H1 (cell line): ENCODE measurements around the gene VSIG10. TPM values are rescaled to one million over a fixed set of nuclear protein-coding genes. Genes with fewer than 3 reads are reported as not detected.

Experiments used
- CTCF ChIA-PET: fragments of 300-600 bp; sonication (Branson Sonifier 250); formaldehyde crosslinking; loops from one replicate; lab custom pipeline; 2021; ENCODE audit not compliant: partially characterized antibody; lab: Charles Lee
- POLR2A ChIA-PET: fragments of 300-600 bp; sonication (Branson Sonifier 250); formaldehyde crosslinking; loops from one replicate; lab custom pipeline; 2021; ENCODE audit warnings: inconsistent platforms; ENCODE audit not compliant: partially characterized antibody; lab: Charles Lee
- DNase-seq, 2 experiments: peaks; one replicate each; pipeline versions ENCODE4 v3.0.0 to v3.0.0-alpha.2; 2010 to 2022; ENCODE audit warnings: low spot score in 2 of 2, low read depth in 1 of 2, mixed read lengths in 1 of 2
- FAIRE-seq: peaks from 2 replicates; lab custom pipeline; 2011; peaks lifted over from hg19 to GRCh38; lab: Jason Lieb, UNC
- H2AFZ ChIP-seq: 2 replicates; pipeline ENCODE4 v1.8.1; 2012; ENCODE audit warnings: low read length, inconsistent platforms
- H2AK5ac ChIP-seq: 2 replicates; pipeline ENCODE4 v1.6.1; 2013; ENCODE audit warnings: low read depth, low read length
- H2BK120ac ChIP-seq: replicated peaks from 2 replicates; pipeline ENCODE3; 2013; ENCODE audit warnings: low read depth, low read length, inconsistent platforms
- H2BK12ac ChIP-seq: 2 replicates; pipeline ENCODE4 v1.6.1; 2013; ENCODE audit warnings: low read depth, low read length
- H2BK15ac ChIP-seq: 2 replicates; pipeline ENCODE4 v1.6.1; 2013; ENCODE audit warnings: low read length
- H2BK20ac ChIP-seq: 2 replicates; pipeline ENCODE4 v1.6.1; 2013; ENCODE audit warnings: low read length
- H2BK5ac ChIP-seq: 2 replicates; pipeline ENCODE4 v1.6.1; 2013; ENCODE audit warnings: low read depth, low read length
- H3K14ac ChIP-seq: 2 replicates; pipeline ENCODE4 v1.6.1; 2013; ENCODE audit warnings: inconsistent platforms; ENCODE audit not compliant: insufficient read length
- H3K18ac ChIP-seq: 2 replicates; pipeline ENCODE4 v1.6.1; 2013; ENCODE audit warnings: low read length; ENCODE audit errors: extremely low read depth
- H3K23ac ChIP-seq: 2 replicates; pipeline ENCODE4 v1.6.1; 2013; ENCODE audit warnings: inconsistent platforms; ENCODE audit not compliant: insufficient read length
- H3K23me2 ChIP-seq: 2 replicates; pipeline ENCODE4 v1.6.1; 2013; ENCODE audit warnings: low read depth, low read length
- H3K27ac ChIP-seq: 2 replicates; pipeline ENCODE4 v1.6.1; 2011; ENCODE audit warnings: low read depth, low read length, inconsistent platforms
- H3K27me3 ChIP-seq, 4 experiments: replicated peaks in 1 of 4; 1 replicate in 1 of 4; 2 replicates in 3 of 4; pipeline versions ENCODE4 v1.6.1 to v1.8.1; 2011 to 2013; ENCODE audit warnings: low read length in 3 of 4, mild to moderate bottlenecking in 3 of 4, inconsistent platforms in 2 of 4, mixed read lengths in 2 of 4, moderate library complexity in 1 of 4; ENCODE audit not compliant: control insufficient read depth in 3 of 4, insufficient read depth in 3 of 4; ENCODE audit errors: extremely low read depth in 1 of 4
- H3K36me3 ChIP-seq, 4 experiments: 2 replicates each; pipeline versions ENCODE4 v1.6.1 to v1.8.1; 2011 to 2013; ENCODE audit warnings: mild to moderate bottlenecking in 4 of 4, low read length in 3 of 4, moderate library complexity in 2 of 4, control low read depth in 1 of 4, inconsistent platforms in 1 of 4; ENCODE audit not compliant: insufficient read depth in 4 of 4, control insufficient read depth in 2 of 4
- H3K4ac ChIP-seq: replicated peaks from 2 replicates; pipeline ENCODE3; 2013; ENCODE audit warnings: low read length, low read depth, mixed read lengths, inconsistent platforms; ENCODE audit not compliant: insufficient read length
- H3K4me1 ChIP-seq, 4 experiments: replicated peaks in 1 of 4; 1 replicate in 1 of 4; 2 replicates in 3 of 4; pipeline versions ENCODE4 v1.6.1 to v1.8.1; 2011 to 2013; ENCODE audit warnings: low read length in 3 of 4, inconsistent platforms in 2 of 4, mixed read lengths in 1 of 4; ENCODE audit not compliant: insufficient read depth in 4 of 4, control insufficient read depth in 3 of 4
- H3K4me2 ChIP-seq, 2 experiments: 2 replicates each; pipeline versions ENCODE4 v1.6.1 to v1.8.1; 2011 to 2013; ENCODE audit warnings: low read depth in 2 of 2, low read length in 2 of 2, control low read depth in 1 of 2, inconsistent platforms in 1 of 2, mild to moderate bottlenecking in 1 of 2; ENCODE audit not compliant: insufficient read depth in 1 of 2
- H3K4me3 ChIP-seq, 4 experiments: fragments of 200-600, 300-600 bp in 1 of 4; sonication (generic), shearing (Covaris generic), sonication (Bioruptor Twin) in 1 of 4; 2 replicates each; pipeline versions ENCODE4 v1.5.1 to v1.8.1; 2011 to 2016; ENCODE audit warnings: low read length in 4 of 4, low read depth in 3 of 4, control low read depth in 2 of 4, inconsistent platforms in 2 of 4, mild to moderate bottlenecking in 2 of 4, mixed read lengths in 1 of 4, moderate library complexity in 1 of 4; ENCODE audit not compliant: insufficient read depth in 2 of 4; ENCODE audit errors: extremely low read depth in 1 of 4
- H3K56ac ChIP-seq: replicated peaks from 2 replicates; pipeline ENCODE3; 2013; ENCODE audit warnings: low read depth, mild to moderate bottlenecking, mixed read lengths, low read length, inconsistent platforms; ENCODE audit not compliant: insufficient read length
- H3K79me1 ChIP-seq: 2 replicates; pipeline ENCODE4 v1.6.1; 2013; ENCODE audit warnings: low read depth, low read length, control low read depth
- H3K79me2 ChIP-seq, 2 experiments: 2 replicates each; pipeline versions ENCODE4 v1.6.1 to v1.8.1; 2012 to 2013; ENCODE audit warnings: low read length in 2 of 2, mild to moderate bottlenecking in 2 of 2, inconsistent platforms in 1 of 2; ENCODE audit not compliant: insufficient read depth in 2 of 2, control insufficient read depth in 1 of 2
- H3K9ac ChIP-seq, 4 experiments: replicated peaks in 1 of 4; 1 replicate in 1 of 4; 2 replicates in 3 of 4; pipeline versions ENCODE4 v1.6.1 to v1.8.1; 2011 to 2013; ENCODE audit warnings: low read depth in 3 of 4, low read length in 3 of 4, control low read depth in 2 of 4, mild to moderate bottlenecking in 2 of 4, moderate library complexity in 2 of 4, inconsistent platforms in 1 of 4; ENCODE audit errors: extremely low read depth in 1 of 4
- H3K9me3 ChIP-seq, 2 experiments: 2 replicates each; pipeline versions ENCODE4 v1.6.1 to v1.8.1; 2012 to 2013; ENCODE audit warnings: mild to moderate bottlenecking in 2 of 2, moderate library complexity in 2 of 2, control low read depth in 1 of 2, inconsistent platforms in 1 of 2, low read depth in 1 of 2, low read length in 1 of 2, mixed read lengths in 1 of 2; ENCODE audit not compliant: insufficient read depth in 2 of 2
- H4K20me1 ChIP-seq, 2 experiments: replicated peaks in 1 of 2; 2 replicates each; pipeline versions ENCODE3 to v1.8.1; 2011 to 2013; ENCODE audit warnings: inconsistent platforms in 2 of 2, low read length in 2 of 2, mild to moderate bottlenecking in 1 of 2; ENCODE audit not compliant: insufficient read depth in 2 of 2, control insufficient read depth in 1 of 2
- H4K5ac ChIP-seq: 2 replicates; pipeline ENCODE4 v1.6.1; 2013; ENCODE audit warnings: low read length, low read depth, mixed read lengths, inconsistent platforms; ENCODE audit not compliant: insufficient read length
- H4K8ac ChIP-seq: 2 replicates; pipeline ENCODE4 v1.8.0; 2013; ENCODE audit warnings: mild to moderate bottlenecking, moderate library complexity, low read length, inconsistent platforms; ENCODE audit not compliant: insufficient read depth; ENCODE audit errors: extremely low read depth
- H4K91ac ChIP-seq: replicated peaks from 2 replicates; pipeline ENCODE3; 2013; ENCODE audit warnings: low read length, mixed read lengths, inconsistent platforms; ENCODE audit not compliant: insufficient read length
- BRCA1 ChIP-seq: IDR thresholded peaks from 2 replicates; pipeline ENCODE4 v1.6.1; 2012; ENCODE audit warnings: low read depth, low read length, improper control_type of control experiment
- POLR2AphosphoS5 ChIP-seq: IDR thresholded peaks from 2 replicates; pipeline ENCODE4 v1.6.1; 2011; ENCODE audit warnings: low read depth, low read length
- WGBS, 2 experiments: shearing (Covaris generic) in 1 of 2; methylation state at CpG; one replicate each; pipeline versions ENCODE4 v1.1.6 to v1.1.7; 2013 to 2015; ENCODE audit warnings: low lambda C conversion rate in 2 of 2, mixed read lengths in 2 of 2, inconsistent platforms in 1 of 2, low coverage in 1 of 2, missing lambda C conversion rate in 1 of 2; ENCODE audit not compliant: insufficient replicate concordance in 2 of 2, insufficient coverage in 1 of 2, insufficient read length in 1 of 2; ENCODE audit errors: extremely low coverage in 1 of 2, missing lambda C conversion rate in 1 of 2; 5-methylcytosine and 5-hydroxymethylcytosine counted together
- polyA plus RNA-seq, 7 experiments: library from polyadenylated mRNA; depleted of rRNA in 3 of 7; stranded (reverse) in 5 of 7; unstranded in 2 of 7; fragments of >200 nt in 5 of 7; fragments of 200-250 nt in 2 of 7; gene quantifications; 1 replicate in 5 of 7; 2 replicates in 1 of 7; 4 replicates in 1 of 7; pipeline versions ENCODE4 v1.2.1 to v1.2.3, GENCODE V29; 2011 to 2013; ENCODE audit warnings: missing spikeins in 2 of 7, mixed read lengths in 2 of 7
- total RNA-seq: library from RNA; stranded (reverse); fragmentation: NEBNext Ultra II Directional; extraction: Animal tissue kit (Norgen Biotek cat#: 25700); gene quantifications from 2 replicates; pipeline ENCODE4 v1.2.1, GENCODE V29; 2021

Gene VSIG10
- total and polyA plus RNA-seq, 2 of the 8 experiments (the other 6 are each of a cell fraction or from before 2014, with no cell fraction given): 34.4 to 93.6 TPM

DNA sequence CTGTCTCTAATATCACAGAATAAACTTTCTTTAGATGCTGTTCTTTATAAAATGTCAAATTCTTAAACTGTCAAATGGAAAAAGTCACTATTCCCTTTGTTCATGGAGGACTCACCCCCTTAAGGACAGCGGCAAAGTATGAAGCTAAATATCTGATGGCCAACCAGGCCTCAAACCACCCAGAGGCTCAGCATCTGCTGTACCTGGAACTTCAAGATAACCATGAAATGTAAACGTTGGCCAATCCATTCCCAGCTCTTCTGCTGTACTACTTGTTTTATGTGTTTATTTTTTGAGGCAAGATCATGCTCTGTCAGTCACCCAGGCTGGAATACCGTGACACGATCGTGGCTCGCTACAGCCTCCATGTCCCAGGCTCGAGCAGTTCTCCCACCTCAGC, 71.6 kb downstream of the VSIG10 start:
- no peak overlapping the region for H3K4me3 ChIP-seq
- H2BK20ac ChIP-seq: no peak overlapping the region
- H3K14ac ChIP-seq: no peak overlapping the region
- H3K79me1 ChIP-seq: no peaks in the 10 kb centered on the region; the same call in 1 of the 2 replicates
- peaks cover 32 to 82% (median 66%) of the 10 kb centered on the region in 4 experiments for H3K36me3 ChIP-seq
- no peak overlapping the region; the same call in 1 of the 2 replicates for H4K8ac ChIP-seq
- H3K4me1 ChIP-seq: no peaks in the 10 kb centered on the region; a peak in 1 of 7 replicates
- H3K4ac ChIP-seq: no peak overlapping the region
- no peak overlapping the region for H2AK5ac ChIP-seq
- H2BK12ac ChIP-seq: no peak overlapping the region
- no peak overlapping the region for H3K18ac ChIP-seq
- H3K27me3 ChIP-seq: no peaks in the 10 kb centered on the region
- no peak overlapping the region for H3K23ac ChIP-seq
- H2BK5ac ChIP-seq: no peak overlapping the region
- DNase-seq (no peak), FAIRE-seq (no peak)
- CTCF ChIA-PET: interaction anchor here (0.5 to 4.3 kb wide), 6 partner anchors 23 to 174 kb away, joined by 4 to 22 read pairs (median 7); no protein-coding TSS in a partner anchor
- H2AFZ ChIP-seq: no peak overlapping the region
- H3K27ac ChIP-seq: no peak overlapping the region
- H3K79me2 ChIP-seq: no peaks in the 10 kb centered on the region
- H3K9me3 ChIP-seq: no peaks in the 10 kb centered on the region
- no peaks in the 10 kb centered on the region for H3K23me2 ChIP-seq
- no peak overlapping the region for H3K9ac ChIP-seq
- POLR2A ChIA-PET: interaction anchor here (2.1 to 12.8 kb wide), 2 partner anchors 12 to 15 kb away, joined by 6 to 113 read pairs; partner anchors contain the start of gene RFC5
- H4K5ac ChIP-seq: no peak overlapping the region
- no peak overlapping the region for H2BK15ac ChIP-seq
- 95% methylated on average over 7 of the region's 7 CpGs; no CpG with 5 or more reads in 1 of the 2 experiments for WGBS, 2 experiments
- no peak overlapping the region for H4K91ac ChIP-seq
- H3K56ac ChIP-seq: no peak overlapping the region
- TF ChIP-seq POLR2AphosphoS5: peak; percentile 44; the same call in 1 of the 2 replicates
- no peak for TF ChIP-seq BRCA1
- TF ChIP-seq, all 59 proteins: peak for 1
- H3K4me2 ChIP-seq: no peak overlapping the region
- peaks cover 0 to 5% of the 10 kb centered on the region in 2 experiments for H4K20me1 ChIP-seq
- no peak overlapping the region for H2BK120ac ChIP-seq
